GM18505 (cell line): ENCODE measurements around the gene VWA7.
"Not testable (repeated sequence)": the region's sequence is repeated elsewhere in the genome, so short reads cannot be mapped to it uniquely, and the experiment has no call there.

ENCODE experiments used
- ATAC-seq: cut with Tn5 transposase; IDR thresholded peaks from one replicate; pipeline ENCODE4 v1.9.1; 2021; ENCODE audit not compliant: unreplicated experiment
- POLR2A ChIP-seq: IDR thresholded peaks from 4 replicates; pipeline ENCODE4 v1.6.1; 2011; ENCODE audit warnings: borderline replicate concordance; ENCODE audit not compliant: insufficient read depth, insufficient read length; ENCODE audit errors: extremely low read depth

VWA7 gene, protein sequence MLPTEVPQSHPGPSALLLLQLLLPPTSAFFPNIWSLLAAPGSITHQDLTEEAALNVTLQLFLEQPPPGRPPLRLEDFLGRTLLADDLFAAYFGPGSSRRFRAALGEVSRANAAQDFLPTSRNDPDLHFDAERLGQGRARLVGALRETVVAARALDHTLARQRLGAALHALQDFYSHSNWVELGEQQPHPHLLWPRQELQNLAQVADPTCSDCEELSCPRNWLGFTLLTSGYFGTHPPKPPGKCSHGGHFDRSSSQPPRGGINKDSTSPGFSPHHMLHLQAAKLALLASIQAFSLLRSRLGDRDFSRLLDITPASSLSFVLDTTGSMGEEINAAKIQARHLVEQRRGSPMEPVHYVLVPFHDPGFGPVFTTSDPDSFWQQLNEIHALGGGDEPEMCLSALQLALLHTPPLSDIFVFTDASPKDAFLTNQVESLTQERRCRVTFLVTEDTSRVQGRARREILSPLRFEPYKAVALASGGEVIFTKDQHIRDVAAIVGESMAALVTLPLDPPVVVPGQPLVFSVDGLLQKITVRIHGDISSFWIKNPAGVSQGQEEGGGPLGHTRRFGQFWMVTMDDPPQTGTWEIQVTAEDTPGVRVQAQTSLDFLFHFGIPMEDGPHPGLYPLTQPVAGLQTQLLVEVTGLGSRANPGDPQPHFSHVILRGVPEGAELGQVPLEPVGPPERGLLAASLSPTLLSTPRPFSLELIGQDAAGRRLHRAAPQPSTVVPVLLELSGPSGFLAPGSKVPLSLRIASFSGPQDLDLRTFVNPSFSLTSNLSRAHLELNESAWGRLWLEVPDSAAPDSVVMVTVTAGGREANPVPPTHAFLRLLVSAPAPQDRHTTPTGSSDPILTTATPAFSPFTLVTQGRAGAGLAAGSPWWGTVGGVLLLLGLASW

DNA sequence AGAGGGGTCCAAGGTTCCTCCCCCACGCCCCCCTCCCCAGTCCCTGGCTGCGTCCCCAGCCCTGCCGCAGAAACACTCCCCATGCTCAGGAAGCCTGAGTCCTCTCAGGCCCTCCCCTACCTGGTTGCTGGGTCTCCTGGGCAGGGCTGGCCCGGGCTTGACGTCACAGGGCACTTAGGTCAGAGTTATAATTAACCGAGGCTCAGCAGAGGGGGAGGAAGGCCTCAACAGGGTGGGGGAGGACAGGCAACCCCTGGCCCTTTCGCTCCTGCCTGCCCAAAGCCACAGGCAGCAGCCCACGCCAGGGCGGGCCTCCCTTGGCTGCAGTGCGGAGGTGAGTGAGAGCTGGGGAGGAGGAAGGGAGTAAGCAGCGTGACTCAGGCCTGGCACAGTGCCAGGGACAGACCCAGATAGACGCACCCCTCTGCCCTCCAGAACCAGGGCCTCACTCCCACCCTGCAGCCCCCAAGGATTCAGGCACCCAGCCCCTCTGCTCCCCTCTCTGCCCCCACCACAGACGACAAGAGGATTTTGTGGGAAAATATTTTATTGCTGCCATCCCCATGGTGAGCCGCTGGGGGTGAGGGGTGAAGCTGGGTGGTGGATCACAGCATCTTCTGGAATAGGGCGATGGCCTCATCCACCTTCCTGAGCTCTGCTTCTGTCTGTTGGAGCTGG, at the start of gene VWA7:
Gene VWA7 (minus strand): TSS at position 340 of the 678 bp plus-strand sequence. CDS start 549 bp downstream, outside the sequence.
- peak; percentile 30 for TF ChIP-seq POLR2A
- peak; percentile 64 for ATAC-seq

DNA sequence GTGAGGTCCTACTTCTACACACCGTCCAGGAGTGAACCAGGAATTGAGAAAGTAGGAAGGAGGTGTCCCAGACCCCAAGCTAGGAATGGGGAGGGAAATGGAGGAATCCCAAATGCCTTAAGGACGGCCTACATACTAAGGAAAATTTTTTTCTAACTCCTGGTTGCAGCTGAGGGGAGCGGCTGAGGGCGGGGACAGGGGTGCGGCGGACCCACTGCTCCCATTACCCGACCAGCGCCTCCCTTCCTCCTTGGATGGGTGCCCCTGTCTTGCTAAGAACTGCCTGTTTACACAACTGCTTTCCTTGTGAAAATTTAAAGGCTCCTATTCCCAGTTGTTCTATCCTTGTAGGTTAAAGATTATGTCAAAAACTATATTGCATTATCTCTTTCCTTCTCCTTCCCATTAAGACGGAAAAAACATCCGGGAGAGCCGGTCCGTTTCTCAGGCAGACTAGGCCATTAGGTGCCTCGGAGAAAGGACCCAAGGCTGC, 49.7 kb upstream of the VWA7 start:
- no peak for TF ChIP-seq POLR2A
- no peak for ATAC-seq

DNA sequence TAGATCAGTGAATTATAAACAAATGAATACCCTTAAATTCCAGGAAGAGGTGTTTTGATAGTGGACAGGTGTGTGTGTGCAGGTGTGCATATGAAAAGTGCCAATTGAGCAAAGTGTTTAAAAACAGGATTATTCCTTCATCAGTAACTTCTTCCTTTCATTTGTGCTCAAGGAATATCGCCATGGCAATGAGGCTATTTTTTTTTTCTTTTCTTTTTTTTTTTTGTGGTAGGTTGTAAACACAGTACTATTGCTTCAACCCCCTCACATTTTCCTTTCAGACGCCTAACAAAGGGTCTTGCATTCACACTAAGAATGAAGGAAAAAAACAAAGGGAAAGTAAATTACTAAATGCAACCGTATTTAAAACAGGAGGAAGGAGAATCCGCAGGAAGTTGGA, 48.4 kb upstream of the VWA7 start:
- no peak for TF ChIP-seq POLR2A
- ATAC-seq, result no peak

DNA sequence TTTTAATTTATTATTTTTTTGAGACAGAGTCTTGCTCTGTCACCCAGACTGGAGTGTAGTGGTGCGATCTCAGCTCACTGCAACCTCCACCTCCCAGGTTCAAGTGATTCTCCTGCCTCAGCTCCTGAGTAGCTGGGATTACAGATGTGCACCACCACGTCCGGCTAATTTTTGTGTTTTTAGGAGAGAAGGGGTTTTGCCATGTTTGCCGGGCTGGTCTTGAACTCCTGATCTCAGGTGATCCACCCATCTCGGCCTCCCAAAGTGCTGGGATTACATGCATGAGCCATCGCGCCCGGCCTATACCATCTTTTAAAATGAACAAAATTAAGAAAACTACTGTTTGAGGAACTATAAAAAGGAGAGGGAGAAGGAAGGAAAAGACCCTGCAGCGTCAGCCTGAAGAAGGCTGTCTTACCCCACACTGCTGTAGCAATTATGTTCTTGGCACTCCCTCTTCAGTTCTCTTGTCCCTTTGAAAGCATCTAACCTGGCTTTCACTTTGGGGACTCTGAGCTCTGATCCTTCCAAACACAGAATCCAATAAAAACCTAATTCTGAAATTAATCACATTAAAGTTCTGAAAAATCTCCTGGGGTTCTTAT, 46.6 kb upstream of the VWA7 start:
- not testable (repeated sequence) for ATAC-seq

DNA sequence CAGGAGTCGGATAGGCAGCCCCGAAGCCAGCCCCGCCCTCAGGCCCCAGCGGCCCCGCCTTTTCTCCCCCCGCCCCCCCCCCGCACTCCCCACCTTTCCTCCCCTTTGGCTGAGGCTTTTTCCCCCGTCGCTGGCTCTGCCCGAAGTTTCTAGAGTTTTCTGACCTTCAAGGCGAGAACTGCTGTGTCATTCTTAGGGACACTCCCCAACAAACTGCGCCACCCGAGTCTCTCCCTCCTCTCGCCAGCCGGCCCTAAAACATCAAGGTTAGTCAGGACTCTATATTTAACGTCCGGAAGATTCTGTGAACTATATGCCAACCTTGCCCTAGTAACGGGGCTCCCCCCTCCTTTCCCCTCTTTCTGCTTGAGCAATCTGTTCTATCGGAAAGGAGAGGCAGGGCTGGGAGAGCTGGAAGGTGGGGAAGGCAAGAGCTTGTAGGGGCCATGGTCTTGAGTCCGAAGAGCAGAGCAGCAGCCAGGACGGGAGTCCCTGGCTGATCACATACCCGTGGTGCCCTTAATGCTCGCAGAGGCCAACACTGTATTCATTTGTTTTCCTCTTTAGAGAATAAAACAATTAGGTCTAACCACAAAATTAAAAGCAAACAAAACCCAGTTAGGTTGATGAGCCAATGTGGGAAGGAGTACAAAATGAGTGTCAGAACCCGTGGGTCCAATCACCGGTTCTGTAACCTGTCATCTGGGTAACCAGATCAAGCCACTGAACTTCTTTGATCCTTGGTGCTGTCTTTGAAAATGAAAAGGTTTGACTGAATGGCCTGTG, 45.1 kb upstream of the VWA7 start:
- TF ChIP-seq POLR2A, result no peak
- peak; percentile 41 for ATAC-seq

DNA sequence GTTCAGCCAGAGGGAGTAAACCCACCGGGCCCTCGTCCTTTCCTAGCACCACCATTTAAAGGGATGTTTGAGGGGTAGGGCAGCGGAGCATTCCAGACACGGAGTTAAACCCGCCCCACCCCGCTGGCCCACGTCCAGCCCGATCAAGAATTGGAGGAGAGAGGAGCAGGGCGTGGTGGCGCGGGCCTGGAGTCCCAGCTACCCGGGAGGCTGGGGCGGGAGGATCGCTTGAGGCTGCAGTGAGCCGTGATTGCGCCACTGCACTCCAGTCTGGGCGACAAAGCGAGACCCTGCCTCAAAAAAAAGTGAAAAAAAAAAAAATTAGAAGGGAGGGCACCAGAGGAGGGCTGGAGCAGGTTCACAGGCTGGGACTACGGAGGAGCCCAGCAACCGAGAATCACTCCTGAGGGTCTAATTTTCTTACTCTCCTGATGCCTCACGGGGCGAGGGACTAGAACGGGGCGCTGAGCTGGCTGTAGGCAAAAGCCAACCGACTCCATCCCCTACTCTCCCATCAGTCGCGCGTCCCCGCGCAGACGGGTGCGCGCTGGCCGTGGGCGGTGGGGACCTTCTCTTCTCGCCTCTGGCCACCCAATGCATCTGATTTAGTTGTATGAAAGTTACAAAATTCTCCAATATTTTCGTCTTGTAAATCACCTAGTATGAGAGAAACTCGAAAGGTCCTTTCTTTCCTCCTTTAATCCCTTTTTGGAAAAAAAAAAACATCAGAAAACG, 44.3 kb upstream of the VWA7 start:
- ATAC-seq, result peak; percentile 29
- TF ChIP-seq POLR2A, result peak; percentile 91

DNA sequence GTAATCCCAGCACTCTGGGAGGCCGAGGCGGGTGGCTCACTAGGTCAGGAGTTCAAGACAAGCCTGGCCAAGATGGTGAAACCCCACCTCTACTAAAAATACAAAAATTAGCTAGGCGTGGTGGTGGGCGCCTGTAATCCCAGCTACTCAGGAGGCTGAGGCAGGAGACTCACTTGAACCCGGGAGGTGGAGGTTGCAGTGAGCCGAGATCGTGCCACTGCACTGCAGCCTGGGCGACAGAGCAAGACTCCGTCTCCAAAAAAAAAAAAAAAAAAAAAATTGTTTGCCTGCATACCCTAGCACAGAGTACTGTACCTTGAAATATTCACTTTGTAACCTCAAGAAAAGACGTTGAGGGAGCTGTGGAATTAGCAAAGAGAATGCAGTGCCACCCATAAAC, 43.3 kb upstream of the VWA7 start:
- ATAC-seq, result not testable (repeated sequence)

DNA sequence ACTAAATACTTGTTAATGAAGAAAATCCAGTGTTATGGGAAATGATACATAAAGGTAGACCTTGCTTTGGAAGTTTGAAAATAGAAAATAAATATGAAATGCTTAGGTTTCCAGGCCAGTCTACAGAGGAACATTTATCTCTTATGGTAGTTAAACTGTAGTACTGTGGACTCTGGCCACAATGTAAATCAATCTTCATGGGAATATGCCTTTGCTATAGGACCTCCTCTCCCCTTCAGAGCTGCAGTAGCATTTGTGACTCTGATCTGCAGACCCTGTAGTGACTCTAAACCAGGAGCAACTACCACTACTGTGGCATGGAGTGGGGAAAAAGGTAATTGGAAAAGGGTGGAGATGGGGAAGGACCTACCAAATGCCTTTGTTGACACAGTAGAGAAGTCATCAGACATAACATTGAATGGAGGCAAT, 42.8 kb upstream of the VWA7 start:
- TF ChIP-seq POLR2A, result no peak
- ATAC-seq, result no peak

DNA sequence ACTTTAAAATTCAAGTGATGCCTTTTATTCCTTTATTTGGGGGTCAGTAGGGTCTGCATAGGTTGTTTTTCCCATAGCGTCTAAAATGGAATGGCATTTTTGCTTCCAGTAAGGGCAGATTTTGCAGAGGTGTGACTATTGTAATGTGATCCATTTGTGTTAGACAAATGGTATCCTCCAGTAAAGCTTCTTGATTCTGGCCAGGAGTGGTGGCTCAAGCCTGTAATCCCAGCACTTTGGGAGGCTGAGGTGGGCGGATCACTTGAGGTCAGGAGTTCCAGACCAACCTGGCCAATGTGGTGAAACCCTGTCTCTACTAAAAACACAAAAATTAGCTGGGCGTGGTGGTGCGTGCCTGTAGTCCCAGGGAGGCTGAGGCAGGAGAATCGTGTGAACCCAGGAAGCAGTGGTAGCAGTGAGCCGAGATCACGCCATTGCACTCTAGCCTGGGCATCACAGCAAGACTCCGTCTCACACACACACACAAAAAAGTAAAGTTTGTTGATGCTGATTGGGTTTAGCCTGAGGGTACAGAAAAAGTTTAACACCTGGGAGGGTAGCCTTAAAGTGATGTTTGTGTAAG, 40.9 kb upstream of the VWA7 start:
- ATAC-seq, result not testable (repeated sequence)

DNA sequence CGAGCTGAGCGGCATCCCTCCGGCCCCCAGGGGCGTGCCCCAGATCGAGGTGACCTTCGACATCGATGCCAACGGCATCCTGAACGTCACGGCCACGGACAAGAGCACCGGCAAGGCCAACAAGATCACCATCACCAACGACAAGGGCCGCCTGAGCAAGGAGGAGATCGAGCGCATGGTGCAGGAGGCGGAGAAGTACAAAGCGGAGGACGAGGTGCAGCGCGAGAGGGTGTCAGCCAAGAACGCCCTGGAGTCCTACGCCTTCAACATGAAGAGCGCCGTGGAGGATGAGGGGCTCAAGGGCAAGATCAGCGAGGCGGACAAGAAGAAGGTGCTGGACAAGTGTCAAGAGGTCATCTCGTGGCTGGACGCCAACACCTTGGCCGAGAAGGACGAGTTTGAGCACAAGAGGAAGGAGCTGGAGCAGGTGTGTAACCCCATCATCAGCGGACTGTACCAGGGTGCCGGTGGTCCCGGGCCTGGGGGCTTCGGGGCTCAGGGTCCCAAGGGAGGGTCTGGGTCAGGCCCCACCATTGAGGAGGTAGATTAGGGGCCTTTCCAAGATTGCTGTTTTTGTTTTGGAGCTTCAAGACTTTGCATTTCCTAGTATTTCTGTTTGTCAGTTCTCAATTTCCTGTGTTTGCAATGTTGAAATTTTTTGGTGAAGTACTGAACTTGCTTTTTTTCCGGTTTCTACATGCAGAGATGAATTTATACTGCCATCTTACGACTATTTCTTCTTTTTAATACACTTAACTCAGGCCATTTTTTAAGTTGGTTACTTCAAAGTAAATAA, 40.2 kb upstream of the VWA7 start:
- ATAC-seq, result not testable (repeated sequence)
